Peyer's patch (tissue), 4 donors: Measurements from ENCODE around the gene ZNF467. TPM values are rescaled to one million over a fixed set of nuclear protein-coding genes. Genes with fewer than 3 reads are reported as not detected.

Experiments used
- DNase-seq, 3 donors: peaks; one replicate each; pipeline ENCODE4 v3.0.0-alpha.2; 2017 to 2019
- H3K27ac ChIP-seq, 4 donors: fragments of 200-600 bp; sonication (generic); one replicate each; pipeline ENCODE4 v1.5.1; 2016 to 2019
- H3K27me3 ChIP-seq, 2 donors: fragments of 200-600 bp; sonication (generic); one replicate each; pipeline ENCODE4 v1.5.1; 2019
- H3K36me3 ChIP-seq, 3 donors: fragments of 200-600 bp; sonication (generic); one replicate each; pipeline ENCODE4 v1.5.1; 2016 to 2019
- H3K4me1 ChIP-seq, 4 donors: fragments of 200-600 bp; sonication (generic); one replicate each; pipeline ENCODE4 v1.5.1; 2016 to 2019
- H3K4me3 ChIP-seq, 4 donors: fragments of 200-600 bp; sonication (generic); 1 replicate in 3 of 4; 2 replicates in 1 of 4; pipeline ENCODE4 v1.5.1; 2016 to 2019; ENCODE audit warnings: mild to moderate bottlenecking in 1 of 4
- H3K9me3 ChIP-seq, 4 donors: fragments of 200-600 bp; sonication (generic); one replicate each; pipeline ENCODE4 v1.5.1; 2016 to 2019; ENCODE audit warnings: mild to moderate bottlenecking in 1 of 4
- CTCF ChIP-seq, 6 experiments: fragments of 450-650 bp in 4 of 6; fragments of 200-600 bp in 2 of 6; sonication (generic) in 1 of 6; IDR thresholded peaks; one replicate each; pipeline ENCODE4 v1.5.1; 2017 to 2019; ENCODE audit warnings: antibody characterized with exemption in 6 of 6, mild to moderate bottlenecking in 3 of 6, moderate library complexity in 1 of 6
- POLR2A ChIP-seq, 2 donors: fragments of 450-650 bp; IDR thresholded peaks; one replicate each; pipeline ENCODE4 v1.5.1; 2017; ENCODE audit warnings: antibody characterized with exemption in 2 of 2, mild to moderate bottlenecking in 2 of 2, moderate library complexity in 2 of 2
- total RNA-seq, 4 donors: library from RNA; depleted of rRNA; stranded (reverse); fragments of >200 nt; gene quantifications; one replicate each; pipeline ENCODE4 v1.1.0, GENCODE V29; 2016

Gene ZNF467
- total RNA-seq, 4 donors from 2014 or later = 0.35 to 4.7 (median 3.1) TPM

- no peak overlapping the region for H3K4me3 ChIP-seq
- no peaks in the 10 kb centered on the region for H3K9me3 ChIP-seq
- H3K36me3 ChIP-seq = peaks cover 0 to 4% (median 0%) of the 10 kb centered on the region in 3 donors
- H3K27me3 ChIP-seq = no peaks in the 10 kb centered on the region
- DNase-seq = no peak
- H3K4me1 ChIP-seq = no peaks in the 10 kb centered on the region
- H3K27ac ChIP-seq = no peak overlapping the region
- TF ChIP-seq CTCF (IDR thresholded peaks at IDR 0.05) (no peak), POLR2A (IDR thresholded peaks at IDR 0.05) (no peak)
These were observed 39.2 kb downstream of the ZNF467 start for GRCh38 chr7:149733924-149734790.

GRCh38 chr7:149733131-149733923, 40.1 kb downstream of the ZNF467 start:
- no peaks in the 10 kb centered on the region for H3K9me3 ChIP-seq
- TF ChIP-seq CTCF (IDR thresholded peaks at IDR 0.05) (no peak), POLR2A (IDR thresholded peaks at IDR 0.05) (no peak)
- no peak overlapping the region for H3K4me3 ChIP-seq
- no peak overlapping the region for H3K27ac ChIP-seq
- no peaks in the 10 kb centered on the region for H3K27me3 ChIP-seq
- H3K4me1 ChIP-seq = no peaks in the 10 kb centered on the region
- peak in 2 of 3 donors; percentile 33 to 45 for DNase-seq
- peaks cover 0 to 12% (median 0%) of the 10 kb centered on the region in 3 donors for H3K36me3 ChIP-seq

GRCh38 chr7:149732611-149733010, 40.8 kb downstream of the ZNF467 start:
- peak in 1 of 3 donors; percentile 19 for DNase-seq
- Histone ChIP-seq H3K9me3 (no peaks in the 10 kb centered on the region), H3K4me1 (no peaks in the 10 kb centered on the region), H3K27me3 (no peaks in the 10 kb centered on the region), H3K4me3 (no peak overlapping the region), H3K36me3 (peaks cover 0 to 14% (median 0%) of the 10 kb centered on the region in 3 donors), H3K27ac (no peak overlapping the region)
- TF ChIP-seq CTCF (IDR thresholded peaks at IDR 0.05) = no peak
- TF ChIP-seq POLR2A (IDR thresholded peaks at IDR 0.05) = no peak

- no peak for TF ChIP-seq CTCF (IDR thresholded peaks at IDR 0.05)
- TF ChIP-seq POLR2A (IDR thresholded peaks at IDR 0.05) = no peak
- DNase-seq = peak in 1 of 3 donors; percentile 28
- no peak overlapping the region for H3K27ac ChIP-seq
- H3K4me3 ChIP-seq = no peak overlapping the region
- H3K36me3 ChIP-seq = peaks cover 0 to 14% (median 0%) of the 10 kb centered on the region in 3 donors
- H3K27me3 ChIP-seq = no peaks in the 10 kb centered on the region
- H3K9me3 ChIP-seq = no peaks in the 10 kb centered on the region
- no peaks in the 10 kb centered on the region for H3K4me1 ChIP-seq
These were observed 41.3 kb downstream of the ZNF467 start for GRCh38 chr7:149732111-149732561.

- Histone ChIP-seq H3K36me3 (peaks cover 0 to 14% (median 0%) of the 10 kb centered on the region in 3 donors), H3K4me3 (no peak overlapping the region), H3K27me3 (no peaks in the 10 kb centered on the region), H3K27ac (no peak overlapping the region), H3K9me3 (no peaks in the 10 kb centered on the region), H3K4me1 (no peaks in the 10 kb centered on the region)
- peak in 1 of 3 donors; percentile 17 for DNase-seq
- no peak for TF ChIP-seq POLR2A (IDR thresholded peaks at IDR 0.05)
- no peak for TF ChIP-seq CTCF (IDR thresholded peaks at IDR 0.05)
These were observed 42.0 kb downstream of the ZNF467 start for GRCh38 chr7:149731207-149731955.
